Right atrium auricular region (tissue), 2 donors: Measurements from ENCODE around the gene NAA60. TPM values are rescaled to one million over a fixed set of nuclear protein-coding genes. Genes with fewer than 3 reads are reported as not detected.
"Not testable (repeated sequence)": the region's sequence is repeated elsewhere in the genome, so short reads cannot be mapped to it uniquely, and the experiment has no call there.

Source experiments
- DNase-seq: peaks from one replicate; pipeline ENCODE4 v3.0.0-alpha.2; 2019; ENCODE audit warnings: low spot score
- H3K27ac ChIP-seq, 2 donors: fragments of 200-600 bp; sonication (generic); 1 replicate in 1 of 2; 2 replicates in 1 of 2; pipeline ENCODE4 v1.5.1; 2016 to 2019
- H3K27me3 ChIP-seq, 2 donors: fragments of 200-600 bp; sonication (generic); one replicate each; pipeline versions ENCODE4 v1.5.1 to v1.6.0; 2017 to 2019
- H3K36me3 ChIP-seq: fragments of 200-600 bp; sonication (generic); one replicate; pipeline ENCODE4 v1.5.1; 2016
- H3K4me1 ChIP-seq, 2 donors: fragments of 200-600 bp; sonication (generic); one replicate each; pipeline versions ENCODE4 v1.5.1 to v1.6.0; 2017 to 2019
- H3K4me3 ChIP-seq, 2 donors: fragments of 200-600 bp; sonication (generic); 1 replicate in 1 of 2; 2 replicates in 1 of 2; pipeline ENCODE4 v1.5.1; 2017 to 2019; ENCODE audit warnings: mild to moderate bottlenecking in 1 of 2, moderate library complexity in 1 of 2
- H3K9me3 ChIP-seq, 2 donors: fragments of 200-600 bp; sonication (generic); one replicate each; pipeline ENCODE4 v1.5.1; 2019
- total RNA-seq, 2 donors: library from RNA; depleted of rRNA; stranded (reverse); fragments of >200 nt; gene quantifications; one replicate each; pipeline ENCODE4 v1.1.0, GENCODE V29; 2016
- TF ChIP-seq, protein P1 (sequence below), 2 donors: fragments of 200-600 bp; sonication (generic); IDR thresholded peaks; one replicate each; pipeline ENCODE4 v1.5.1; 2019; ENCODE audit warnings: antibody characterized with exemption in 2 of 2

Gene NAA60
- total RNA-seq, 2 donors from 2014 or later: 28.1 to 29.1 TPM

DNA sequence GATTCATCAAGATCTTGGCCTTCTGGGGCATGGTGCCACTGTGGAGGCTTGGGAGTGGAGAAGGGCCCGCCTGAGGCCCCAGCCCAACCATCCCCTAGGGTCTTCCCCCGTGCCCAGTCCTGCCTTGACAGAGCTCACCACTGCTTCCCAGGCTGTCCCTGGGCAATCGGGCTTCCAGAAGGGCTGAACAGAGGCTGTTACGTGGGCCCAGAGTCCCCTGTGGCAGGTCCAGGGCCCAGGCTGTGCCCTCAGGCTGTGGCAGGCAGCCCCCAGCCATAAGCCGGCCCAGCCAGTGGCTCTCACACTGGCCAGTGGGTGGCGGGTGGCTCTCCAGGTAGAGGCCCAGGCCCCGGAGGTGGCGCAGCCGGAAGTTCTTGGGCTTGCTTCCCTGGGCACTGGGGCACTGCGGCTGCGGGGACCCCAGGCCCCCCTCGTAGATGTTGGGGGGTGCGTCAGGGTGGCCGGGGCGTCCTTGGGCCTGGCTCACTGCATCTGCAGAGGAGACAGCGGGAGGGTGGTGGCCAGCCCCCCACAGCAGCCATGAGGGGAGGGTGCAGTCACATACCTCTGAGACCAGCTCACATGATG lies 51.0 kb downstream of the NAA60 start:
- Histone ChIP-seq H3K9me3 (no peaks in the 10 kb centered on the region), H3K27me3 (no peaks in the 10 kb centered on the region), H3K4me1 (peaks cover 0 to 16% of the 10 kb centered on the region in 2 donors), H3K27ac (no peak overlapping the region), H3K36me3 (no peaks in the 10 kb centered on the region), H3K4me3 (no peak overlapping the region)
- TF ChIP-seq, protein P1, sequence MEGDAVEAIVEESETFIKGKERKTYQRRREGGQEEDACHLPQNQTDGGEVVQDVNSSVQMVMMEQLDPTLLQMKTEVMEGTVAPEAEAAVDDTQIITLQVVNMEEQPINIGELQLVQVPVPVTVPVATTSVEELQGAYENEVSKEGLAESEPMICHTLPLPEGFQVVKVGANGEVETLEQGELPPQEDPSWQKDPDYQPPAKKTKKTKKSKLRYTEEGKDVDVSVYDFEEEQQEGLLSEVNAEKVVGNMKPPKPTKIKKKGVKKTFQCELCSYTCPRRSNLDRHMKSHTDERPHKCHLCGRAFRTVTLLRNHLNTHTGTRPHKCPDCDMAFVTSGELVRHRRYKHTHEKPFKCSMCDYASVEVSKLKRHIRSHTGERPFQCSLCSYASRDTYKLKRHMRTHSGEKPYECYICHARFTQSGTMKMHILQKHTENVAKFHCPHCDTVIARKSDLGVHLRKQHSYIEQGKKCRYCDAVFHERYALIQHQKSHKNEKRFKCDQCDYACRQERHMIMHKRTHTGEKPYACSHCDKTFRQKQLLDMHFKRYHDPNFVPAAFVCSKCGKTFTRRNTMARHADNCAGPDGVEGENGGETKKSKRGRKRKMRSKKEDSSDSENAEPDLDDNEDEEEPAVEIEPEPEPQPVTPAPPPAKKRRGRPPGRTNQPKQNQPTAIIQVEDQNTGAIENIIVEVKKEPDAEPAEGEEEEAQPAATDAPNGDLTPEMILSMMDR (IDR thresholded peaks at IDR 0.05): no peak
- DNase-seq: no peak

DNA sequence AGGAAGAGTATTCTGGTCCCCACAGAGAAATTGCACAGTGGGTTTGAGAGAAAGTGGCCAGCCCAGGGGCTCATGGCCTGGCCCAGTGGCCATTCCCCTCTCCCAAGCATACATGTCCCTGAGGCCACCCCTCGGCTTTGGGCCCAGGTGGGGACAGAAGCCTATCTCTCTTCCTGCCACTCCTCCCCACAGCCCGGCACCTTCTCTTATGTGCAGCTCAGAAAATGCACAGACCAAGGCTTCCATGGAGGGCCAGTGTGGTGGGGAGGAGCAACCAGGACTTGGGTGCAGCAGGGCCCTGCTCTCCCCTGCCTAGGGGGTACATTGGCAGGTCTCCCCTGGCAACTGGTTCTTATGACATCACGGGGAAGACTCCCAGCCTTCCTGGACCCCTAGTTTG lies 51.7 kb downstream of the NAA60 start, which contains the start of gene C16orf90:
TSS of gene C16orf90 (minus strand) at position 314 of the 400 bp plus-strand sequence. CDS start at position 246, 68 bp downstream.
- DNase-seq: no peak
- Histone ChIP-seq H3K4me3 (no peak within 1 kb of the TSS), H3K27ac (no peak within 1 kb of the TSS), H3K36me3 (no peaks in the 10 kb centered on the region), H3K9me3 (no peaks in the 10 kb centered on the region), H3K4me1 (peaks cover 0 to 16% of the 10 kb centered on the region in 2 donors), H3K27me3 (no peaks in the 10 kb centered on the region)
- TF ChIP-seq, protein P1 (IDR thresholded peaks at IDR 0.05): no peak

DNA sequence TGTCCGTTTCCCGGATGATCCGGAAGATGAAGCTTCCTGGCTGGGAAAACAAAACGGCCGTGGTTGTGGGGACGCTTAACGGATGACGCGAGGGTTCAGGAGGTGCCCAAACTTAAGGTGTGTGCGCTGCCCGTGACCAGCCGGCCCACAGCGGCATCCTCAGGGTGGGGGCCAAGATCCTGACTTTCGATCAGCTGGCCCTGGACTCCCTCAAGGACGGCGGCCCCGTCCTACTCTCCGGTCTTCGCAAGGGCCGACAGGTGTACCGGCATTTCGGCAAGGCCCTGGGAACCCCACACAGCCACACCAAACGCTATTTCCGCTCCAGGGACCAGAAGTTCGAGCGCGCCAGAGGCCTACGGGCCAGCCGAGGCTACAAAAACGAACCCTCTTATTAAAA lies 52.9 kb downstream of the NAA60 start:
- Histone ChIP-seq H3K36me3 (no peaks in the 10 kb centered on the region), H3K4me1 (peaks cover 0 to 17% of the 10 kb centered on the region in 2 donors), H3K9me3 (no peaks in the 10 kb centered on the region), H3K4me3 (no peak overlapping the region), H3K27ac (no peak overlapping the region), H3K27me3 (no peaks in the 10 kb centered on the region)
- DNase-seq: no peak
- TF ChIP-seq, protein P1 (IDR thresholded peaks at IDR 0.05): no peak

DNA sequence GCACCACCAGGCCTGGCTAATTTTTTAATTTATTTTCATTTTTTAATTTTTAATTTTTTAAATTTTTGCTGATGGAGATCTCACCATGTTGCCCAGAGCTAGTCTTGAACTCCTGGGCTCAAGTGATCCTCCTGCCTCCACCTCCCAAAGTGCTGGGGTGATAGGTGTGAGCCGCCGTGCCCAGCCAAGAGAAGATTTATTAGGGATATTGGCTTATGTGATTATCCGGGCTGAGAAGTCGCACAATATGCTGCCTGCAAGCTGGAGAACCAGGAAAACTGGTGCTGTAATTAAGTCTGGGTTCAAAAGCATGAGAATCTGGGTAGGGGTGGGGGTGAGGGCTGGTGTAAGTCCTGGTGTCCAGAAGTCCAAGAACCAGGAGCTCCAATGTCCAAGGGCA lies 54.3 kb downstream of the NAA60 start:
- Histone ChIP-seq H3K27ac (no peak overlapping the region), H3K27me3 (no peaks in the 10 kb centered on the region), H3K9me3 (no peaks in the 10 kb centered on the region), H3K36me3 (no peaks in the 10 kb centered on the region), H3K4me1 (peaks cover 0 to 16% of the 10 kb centered on the region in 2 donors), H3K4me3 (no peak overlapping the region)
- TF ChIP-seq, protein P1 (IDR thresholded peaks at IDR 0.05): no peak
- DNase-seq: no peak

DNA sequence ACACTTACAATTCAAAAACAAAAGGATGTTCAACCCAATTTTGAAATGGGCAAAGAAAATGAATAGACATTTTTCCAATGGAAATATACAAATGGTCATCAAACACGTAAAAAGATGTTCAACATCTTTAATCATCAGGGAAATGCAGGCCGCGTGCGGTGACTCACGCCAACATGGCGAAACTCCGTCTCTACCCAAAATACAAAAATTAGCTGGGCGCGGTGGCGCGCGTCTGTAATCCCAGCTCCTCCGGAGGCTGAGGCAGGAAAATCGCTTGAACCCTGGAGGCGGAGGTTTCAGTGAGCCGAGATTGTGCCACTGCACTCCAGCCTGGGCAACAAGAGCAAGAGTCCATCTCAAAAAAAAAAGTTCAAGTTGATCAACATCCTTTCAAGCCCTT lies 55.5 kb downstream of the NAA60 start:
- no peak for DNase-seq
- TF ChIP-seq, protein P1 (IDR thresholded peaks at IDR 0.05): no peak

DNA sequence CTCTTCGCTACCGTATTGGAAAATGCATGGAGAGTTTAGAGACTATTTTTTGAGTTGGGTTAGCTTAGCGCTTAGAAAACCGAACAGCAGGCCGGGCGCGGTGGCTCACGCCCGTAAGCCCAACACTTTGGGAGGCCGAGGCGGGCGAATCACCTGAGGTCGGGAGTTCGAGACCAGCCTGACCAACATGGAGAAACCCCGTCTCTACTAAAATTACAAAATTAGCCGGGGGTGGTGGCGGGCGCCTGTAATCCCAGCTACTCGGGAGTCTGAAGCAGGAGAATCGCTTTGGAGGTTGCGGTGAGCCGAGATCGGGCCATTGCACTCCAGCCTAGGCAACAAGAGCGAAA lies 57.9 kb downstream of the NAA60 start:
- DNase-seq, H3K27me3 ChIP-seq, H3K9me3 ChIP-seq: not testable (repeated sequence)
- peaks cover 0 to 16% of the 10 kb centered on the region in 2 donors for H3K4me1 ChIP-seq
- peaks cover 13% of the 10 kb centered on the region for H3K36me3 ChIP-seq
- peak overlapping the region; percentile 52 to 80 for H3K4me3 ChIP-seq
- peak overlapping the region; percentile 64 to 78 for H3K27ac ChIP-seq

More for the DNA sequence above, 55.5 kb downstream of the NAA60 start:
- Histone ChIP-seq H3K27ac (no peak overlapping the region), H3K4me1 (peaks cover 0 to 16% of the 10 kb centered on the region in 2 donors), H3K27me3 (no peaks in the 10 kb centered on the region), H3K4me3 (no peak overlapping the region), H3K36me3 (no peaks in the 10 kb centered on the region), H3K9me3 (no peaks in the 10 kb centered on the region)
